MM.1S (cell line): ENCODE data around the gene IL1RAP.

ENCODE experiments used
- DNase-seq: peaks from one replicate; pipeline ENCODE4 v3.0.0-alpha.2; 2015
- H2AFZ ChIP-seq: fragments of 300-600 bp; sonication (generic); 2 replicates; pipeline ENCODE4 v1.6.0; 2016; ENCODE audit warnings: antibody characterized with exemption, low read length
- H3F3A ChIP-seq: fragments of 300-600 bp; sonication (generic); 2 replicates; pipeline ENCODE4 v1.6.1; 2016; ENCODE audit warnings: mild to moderate bottlenecking, antibody characterized with exemption, low read length, moderate library complexity, mixed read lengths; ENCODE audit not compliant: insufficient read depth
- H3K27ac ChIP-seq: fragments of 300-600 bp; sonication (generic); 2 replicates; pipeline ENCODE4 v1.5.1; 2016; ENCODE audit warnings: mild to moderate bottlenecking, low read length
- H3K27me3 ChIP-seq: fragments of 300-600 bp; sonication (generic); replicated peaks from 2 replicates; pipeline ENCODE4 v1.6.0; 2016; ENCODE audit warnings: low read length; ENCODE audit not compliant: insufficient read depth
- H3K36me3 ChIP-seq: fragments of 300-600 bp; sonication (generic); replicated peaks from 2 replicates; pipeline ENCODE4 v1.6.1; 2016; ENCODE audit warnings: mild to moderate bottlenecking, low read length, mixed read lengths; ENCODE audit not compliant: insufficient read depth
- H3K4me1 ChIP-seq: fragments of 300-600 bp; sonication (generic); 2 replicates; pipeline ENCODE4 v1.6.1; 2016; ENCODE audit warnings: low read length, mixed read lengths
- H3K4me2 ChIP-seq: fragments of 300-600 bp; sonication (generic); 2 replicates; pipeline ENCODE4 v1.6.0; 2016; ENCODE audit warnings: low read depth, low read length
- H3K4me3 ChIP-seq: fragments of 300-600 bp; sonication (generic); 2 replicates; pipeline ENCODE4 v1.5.1; 2016; ENCODE audit warnings: low read length, mixed read lengths
- H3K79me2 ChIP-seq: fragments of 300-600 bp; sonication (generic); 2 replicates; pipeline ENCODE4 v1.6.1; 2016; ENCODE audit warnings: mixed run types, low read length, mixed read lengths
- H3K9ac ChIP-seq: fragments of 300-600 bp; sonication (generic); 2 replicates; pipeline ENCODE4 v1.6.1; 2016; ENCODE audit warnings: low read length, mixed read lengths
- H3K9me2 ChIP-seq: fragments of 300-600 bp; sonication (generic); replicated peaks from 2 replicates; pipeline ENCODE4 v1.6.1; 2016; ENCODE audit warnings: mild to moderate bottlenecking, low read length, mixed read lengths; ENCODE audit not compliant: insufficient read depth
- H3K9me3 ChIP-seq: fragments of 300-600 bp; sonication (generic); replicated peaks from 2 replicates; pipeline ENCODE4 v1.6.1; 2016; ENCODE audit warnings: mild to moderate bottlenecking, low read length, mixed read lengths; ENCODE audit not compliant: insufficient read depth
- H4K20me1 ChIP-seq: fragments of 300-600 bp; sonication (generic); 2 replicates; pipeline ENCODE4 v1.6.1; 2016; ENCODE audit warnings: mild to moderate bottlenecking, low read length, moderate library complexity, mixed read lengths; ENCODE audit not compliant: insufficient read depth
- EZH2 ChIP-seq: fragments of 300-600 bp; sonication (generic); optimal IDR thresholded peaks from 2 replicates; pipeline ENCODE3; 2017; ENCODE audit warnings: low read depth, mild to moderate bottlenecking, antibody characterized with exemption, low read length, mixed read lengths
- EZH2phosphoT487 ChIP-seq: fragments of 300-600 bp; sonication (generic); IDR thresholded peaks from 2 replicates; pipeline ENCODE4 v1.6.1; 2018; ENCODE audit warnings: antibody characterized with exemption, low read length
- TF ChIP-seq, protein P1 (sequence below): fragments of 300-600 bp; sonication (generic); IDR thresholded peaks from 2 replicates; pipeline ENCODE4 v1.5.1; 2016; ENCODE audit warnings: antibody characterized with exemption, low read length, mixed read lengths

The IL1RAP gene

DNA sequence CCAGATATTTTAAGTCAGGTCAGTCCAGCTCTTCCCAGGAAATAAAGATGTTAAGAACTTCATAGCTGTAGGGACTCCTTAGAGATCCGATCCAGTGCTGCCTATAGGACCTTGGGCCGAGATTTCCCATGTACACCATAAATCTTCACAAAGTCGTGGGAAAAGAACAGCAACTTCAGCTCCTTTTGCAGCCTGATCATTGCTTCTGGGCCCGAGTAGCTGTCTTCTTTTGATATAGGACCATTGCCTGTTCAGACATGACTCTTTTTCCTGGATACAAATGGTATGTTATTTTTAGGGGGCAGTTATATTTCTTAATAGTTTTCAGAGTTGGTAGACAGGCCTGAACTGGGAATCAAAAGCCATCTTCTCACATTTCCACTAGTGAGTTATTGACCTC, 20.5 kb downstream of the IL1RAP start:
- Histone ChIP-seq H3K4me1 (no peaks in the 10 kb centered on the region), H3K9ac (no peak overlapping the region), H3K9me2 (no peaks in the 10 kb centered on the region), H3K9me3 (no peaks in the 10 kb centered on the region), H3K4me2 (no peak overlapping the region), H3K36me3 (no peaks in the 10 kb centered on the region), H3F3A (no peaks in the 10 kb centered on the region), H3K27ac (no peak overlapping the region), H2AFZ (no peak overlapping the region), H3K79me2 (no peaks in the 10 kb centered on the region), H3K27me3 (no peaks in the 10 kb centered on the region), H3K4me3 (no peak overlapping the region), H4K20me1 (no peaks in the 10 kb centered on the region)
- no peak for TF ChIP-seq EZH2phosphoT487
- TF ChIP-seq, protein P1, sequence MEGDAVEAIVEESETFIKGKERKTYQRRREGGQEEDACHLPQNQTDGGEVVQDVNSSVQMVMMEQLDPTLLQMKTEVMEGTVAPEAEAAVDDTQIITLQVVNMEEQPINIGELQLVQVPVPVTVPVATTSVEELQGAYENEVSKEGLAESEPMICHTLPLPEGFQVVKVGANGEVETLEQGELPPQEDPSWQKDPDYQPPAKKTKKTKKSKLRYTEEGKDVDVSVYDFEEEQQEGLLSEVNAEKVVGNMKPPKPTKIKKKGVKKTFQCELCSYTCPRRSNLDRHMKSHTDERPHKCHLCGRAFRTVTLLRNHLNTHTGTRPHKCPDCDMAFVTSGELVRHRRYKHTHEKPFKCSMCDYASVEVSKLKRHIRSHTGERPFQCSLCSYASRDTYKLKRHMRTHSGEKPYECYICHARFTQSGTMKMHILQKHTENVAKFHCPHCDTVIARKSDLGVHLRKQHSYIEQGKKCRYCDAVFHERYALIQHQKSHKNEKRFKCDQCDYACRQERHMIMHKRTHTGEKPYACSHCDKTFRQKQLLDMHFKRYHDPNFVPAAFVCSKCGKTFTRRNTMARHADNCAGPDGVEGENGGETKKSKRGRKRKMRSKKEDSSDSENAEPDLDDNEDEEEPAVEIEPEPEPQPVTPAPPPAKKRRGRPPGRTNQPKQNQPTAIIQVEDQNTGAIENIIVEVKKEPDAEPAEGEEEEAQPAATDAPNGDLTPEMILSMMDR, result no peak
- TF ChIP-seq EZH2, result no peak
- DNase-seq, result no peak

DNA sequence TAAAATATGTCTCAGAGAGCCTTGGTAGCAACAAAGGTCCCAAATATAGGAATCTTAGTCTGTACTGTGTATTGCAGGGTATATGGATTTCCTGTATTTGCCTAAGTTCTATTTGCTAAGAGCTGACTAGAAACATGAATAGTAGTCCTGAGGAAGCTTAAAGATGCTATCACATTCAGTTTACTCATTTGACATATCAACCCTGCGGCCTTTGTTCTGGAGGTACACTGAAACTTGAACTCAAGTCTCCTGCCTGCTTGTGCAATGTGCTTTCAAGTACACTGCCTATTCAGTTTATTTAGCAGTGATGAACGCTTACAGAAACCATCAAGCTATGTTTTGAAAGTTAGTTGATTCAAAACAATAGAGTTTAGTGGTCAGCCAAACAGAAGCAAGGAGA, 21.1 kb downstream of the IL1RAP start:
- H4K20me1 ChIP-seq, result no peaks in the 10 kb centered on the region
- no peak overlapping the region for H2AFZ ChIP-seq
- H3K4me1 ChIP-seq, result no peaks in the 10 kb centered on the region
- H3K36me3 ChIP-seq, result no peaks in the 10 kb centered on the region
- no peaks in the 10 kb centered on the region for H3K9me3 ChIP-seq
- H3K27ac ChIP-seq, result no peak overlapping the region
- TF ChIP-seq, protein P1, result no peak
- TF ChIP-seq EZH2 (no peak), EZH2phosphoT487 (no peak)
- no peaks in the 10 kb centered on the region for H3K27me3 ChIP-seq
- H3K4me3 ChIP-seq, result no peak overlapping the region
- no peak for DNase-seq
- H3K9ac ChIP-seq, result no peak overlapping the region
- no peaks in the 10 kb centered on the region for H3K79me2 ChIP-seq
- no peak overlapping the region for H3K4me2 ChIP-seq
- no peaks in the 10 kb centered on the region for H3K9me2 ChIP-seq
- H3F3A ChIP-seq, result no peaks in the 10 kb centered on the region

- no peaks in the 10 kb centered on the region for H3K79me2 ChIP-seq
- H3K27ac ChIP-seq, result no peak overlapping the region
- no peak for TF ChIP-seq EZH2
- TF ChIP-seq, protein P1, result no peak
- no peak for TF ChIP-seq EZH2phosphoT487
Observed at GRCh38 chr3:190537146-190537545, 23.3 kb downstream of the IL1RAP start.

More at GRCh38 chr3:190537146-190537545, 23.3 kb downstream of the IL1RAP start:
- DNase-seq, result no peak
- H4K20me1 ChIP-seq, result no peaks in the 10 kb centered on the region
- H3K9ac ChIP-seq, result no peak overlapping the region
- no peaks in the 10 kb centered on the region for H3K9me3 ChIP-seq
- no peaks in the 10 kb centered on the region for H3K9me2 ChIP-seq
- H3K4me2 ChIP-seq, result no peak overlapping the region
- H3K27me3 ChIP-seq, result no peaks in the 10 kb centered on the region
- H3K4me3 ChIP-seq, result no peak overlapping the region
- no peaks in the 10 kb centered on the region for H3K36me3 ChIP-seq
- H3F3A ChIP-seq, result no peaks in the 10 kb centered on the region
- H2AFZ ChIP-seq, result no peak overlapping the region
- no peaks in the 10 kb centered on the region for H3K4me1 ChIP-seq
